HG02642 (cell line): Measurements from ENCODE around the gene EBI3.
"Not testable (repeated sequence)": the region's sequence is repeated elsewhere in the genome, so short reads cannot be mapped to it uniquely, and the experiment has no call there.

ENCODE experiments used
- ATAC-seq: cut with Tn5 transposase; IDR thresholded peaks from one replicate; pipeline ENCODE4 v1.9.1; 2021; ENCODE audit warnings: mild to moderate bottlenecking; ENCODE audit not compliant: unreplicated experiment, poor library complexity

Gene EBI3

GRCh38 chr19:4274321-4274686 is 45.0 kb downstream of the EBI3 start:
- ATAC-seq: not testable (repeated sequence)

- no peak for ATAC-seq
Measured at GRCh38 chr19:4277191-4277696, 47.9 kb downstream of the EBI3 start.

GRCh38 chr19:4278010-4278409 is 48.7 kb downstream of the EBI3 start:
- ATAC-seq: no peak

- no peak for ATAC-seq
Measured at GRCh38 chr19:4278419-4279266, 49.3 kb downstream of the EBI3 start, which contains the start of gene SHD. TSS of gene SHD (plus strand) at chr19:4279266. CDS start at chr19:4280064, 798 bp downstream.

GRCh38 chr19:4279267-4279529 is 49.9 kb downstream of the EBI3 start:
- ATAC-seq: no peak

GRCh38 chr19:4279530-4280422 is 50.5 kb downstream of the EBI3 start:
- ATAC-seq: no peak

- ATAC-seq: no peak
Measured at GRCh38 chr19:4284176-4284958, 55.0 kb downstream of the EBI3 start.

GRCh38 chr19:4284974-4285373 is 55.7 kb downstream of the EBI3 start:
- ATAC-seq: no peak

GRCh38 chr19:4286141-4286540 is 56.8 kb downstream of the EBI3 start:
- ATAC-seq: not testable (repeated sequence)
